ENCODE results near the gene PPID. TPM values are rescaled to one million over a fixed set of nuclear protein-coding genes. Genes with fewer than 3 reads are reported as not detected.
"Not testable (repeated sequence)": the region's sequence is repeated elsewhere in the genome, so short reads cannot be mapped to it uniquely, and the experiment has no call there.

PPID gene
- total RNA-seq, 1 donor: 9.6 TPM

- Histone ChIP-seq H3K27me3 (ENCODE audit: insufficient read depth, low read length) (peaks cover 9% of the 10 kb centered on the region), H3K4me1 (ENCODE audit: insufficient read depth, low read length) (no peaks in the 10 kb centered on the region), H3K9me3 (ENCODE audit: low read depth, low read length) (no peaks in the 10 kb centered on the region), H3K4me3 (ENCODE audit: low read length) (no peak overlapping the region)
These were observed 31.4 kb upstream of the PPID start for GRCh38 chr4:158754385-158755180.

GRCh38 chr4:158750379-158750778 is 27.2 kb upstream of the PPID start:
- Histone ChIP-seq H3K4me3 (ENCODE audit: low read length) (no peak overlapping the region), H3K9me3 (ENCODE audit: low read depth, low read length) (no peaks in the 10 kb centered on the region), H3K4me1 (ENCODE audit: insufficient read depth, low read length) (no peaks in the 10 kb centered on the region), H3K27me3 (ENCODE audit: insufficient read depth, low read length) (peaks cover 2% of the 10 kb centered on the region)

GRCh38 chr4:158746537-158746936 is 23.3 kb upstream of the PPID start:
- not testable (repeated sequence) for H3K4me1 ChIP-seq (ENCODE audit: insufficient read depth, low read length); H3K9me3 ChIP-seq (ENCODE audit: low read depth, low read length); H3K4me3 ChIP-seq (ENCODE audit: low read length); H3K27me3 ChIP-seq (ENCODE audit: insufficient read depth, low read length)

- H3K27me3 ChIP-seq (ENCODE audit: insufficient read depth, low read length): peaks cover 4% of the 10 kb centered on the region
- H3K4me3 ChIP-seq (ENCODE audit: low read length): no peak overlapping the region
- H3K4me1 ChIP-seq (ENCODE audit: insufficient read depth, low read length): no peaks in the 10 kb centered on the region
- no peaks in the 10 kb centered on the region for H3K9me3 ChIP-seq (ENCODE audit: low read depth, low read length)
These were observed 18.3 kb upstream of the PPID start for GRCh38 chr4:158741326-158742021.

GRCh38 chr4:158739600-158739999 is 16.4 kb upstream of the PPID start:
- Histone ChIP-seq H3K27me3 (ENCODE audit: insufficient read depth, low read length) (peaks cover 5% of the 10 kb centered on the region), H3K9me3 (ENCODE audit: low read depth, low read length) (no peaks in the 10 kb centered on the region), H3K4me3 (ENCODE audit: low read length) (no peak overlapping the region), H3K4me1 (ENCODE audit: insufficient read depth, low read length) (no peaks in the 10 kb centered on the region)

GRCh38 chr4:158738866-158739265 is 15.7 kb upstream of the PPID start:
- Histone ChIP-seq H3K4me1 (ENCODE audit: insufficient read depth, low read length) (no peaks in the 10 kb centered on the region), H3K4me3 (ENCODE audit: low read length) (no peak overlapping the region), H3K9me3 (ENCODE audit: low read depth, low read length) (no peaks in the 10 kb centered on the region), H3K27me3 (ENCODE audit: insufficient read depth, low read length) (peaks cover 5% of the 10 kb centered on the region)

GRCh38 chr4:158729716-158730559 is 6.7 kb upstream of the PPID start:
- Histone ChIP-seq H3K4me3 (ENCODE audit: low read length) (no peak overlapping the region), H3K9me3 (ENCODE audit: low read depth, low read length) (no peaks in the 10 kb centered on the region), H3K4me1 (ENCODE audit: insufficient read depth, low read length) (no peaks in the 10 kb centered on the region), H3K27me3 (ENCODE audit: insufficient read depth, low read length) (peaks cover 25% of the 10 kb centered on the region)

- Histone ChIP-seq H3K9me3 (ENCODE audit: low read depth, low read length) (no peaks in the 10 kb centered on the region), H3K27me3 (ENCODE audit: insufficient read depth, low read length) (peaks cover 25% of the 10 kb centered on the region)
These were observed 5.0 kb upstream of the PPID start for GRCh38 chr4:158728236-158728635.

GRCh38 chr4:158726633-158727032 is 3.4 kb upstream of the PPID start:
- H3K4me3 ChIP-seq (ENCODE audit: low read length): no peak overlapping the region
- peaks cover 13% of the 10 kb centered on the region for H3K4me1 ChIP-seq (ENCODE audit: insufficient read depth, low read length)
- H3K9me3 ChIP-seq (ENCODE audit: low read depth, low read length): no peaks in the 10 kb centered on the region
- H3K27me3 ChIP-seq (ENCODE audit: insufficient read depth, low read length): peaks cover 25% of the 10 kb centered on the region

More at GRCh38 chr4:158728236-158728635, 5.0 kb upstream of the PPID start:
- Histone ChIP-seq H3K4me3 (ENCODE audit: low read length) (no peak overlapping the region), H3K4me1 (ENCODE audit: insufficient read depth, low read length) (peaks cover 7% of the 10 kb centered on the region)

GRCh38 chr4:158724637-158725036 is 1.4 kb upstream of the PPID start:
- H3K4me1 ChIP-seq (ENCODE audit: insufficient read depth, low read length): peaks cover 13% of the 10 kb centered on the region
- peaks cover 25% of the 10 kb centered on the region for H3K27me3 ChIP-seq (ENCODE audit: insufficient read depth, low read length)
- no peaks in the 10 kb centered on the region for H3K9me3 ChIP-seq (ENCODE audit: low read depth, low read length)
- H3K4me3 ChIP-seq (ENCODE audit: low read length): no peak overlapping the region

- H3K9me3 ChIP-seq (ENCODE audit: low read depth, low read length): no peaks in the 10 kb centered on the region
- peaks cover 10% of the 10 kb centered on the region for H3K27me3 ChIP-seq (ENCODE audit: insufficient read depth, low read length)
- peak overlapping the region; percentile 96 for H3K4me3 ChIP-seq (ENCODE audit: low read length)
- peaks cover 13% of the 10 kb centered on the region for H3K4me1 ChIP-seq (ENCODE audit: insufficient read depth, low read length)
These were observed 792 bp downstream of the PPID start for GRCh38 chr4:158722291-158722916.

- no peaks in the 10 kb centered on the region for H3K9me3 ChIP-seq (ENCODE audit: low read depth, low read length)
- peaks cover 8% of the 10 kb centered on the region for H3K27me3 ChIP-seq (ENCODE audit: insufficient read depth, low read length)
- H3K4me3 ChIP-seq (ENCODE audit: low read length): no peak overlapping the region
- peaks cover 13% of the 10 kb centered on the region for H3K4me1 ChIP-seq (ENCODE audit: insufficient read depth, low read length)
These were observed 1.5 kb downstream of the PPID start for GRCh38 chr4:158721680-158722079.

- Histone ChIP-seq H3K27me3 (ENCODE audit: insufficient read depth, low read length) (no peaks in the 10 kb centered on the region), H3K9me3 (ENCODE audit: low read depth, low read length) (no peaks in the 10 kb centered on the region), H3K4me1 (ENCODE audit: insufficient read depth, low read length) (peaks cover 5% of the 10 kb centered on the region), H3K4me3 (ENCODE audit: low read length) (no peak overlapping the region)
These were observed 7.4 kb downstream of the PPID start for GRCh38 chr4:158715802-158716201.

- no peak overlapping the region for H3K4me3 ChIP-seq (ENCODE audit: low read length)
- no peaks in the 10 kb centered on the region for H3K27me3 ChIP-seq (ENCODE audit: insufficient read depth, low read length)
- H3K9me3 ChIP-seq (ENCODE audit: low read depth, low read length): no peaks in the 10 kb centered on the region
- H3K4me1 ChIP-seq (ENCODE audit: insufficient read depth, low read length): peaks cover 5% of the 10 kb centered on the region
These were observed 8.3 kb downstream of the PPID start for GRCh38 chr4:158714937-158715336.

GRCh38 chr4:158712622-158713021 is 10.6 kb downstream of the PPID start:
- not testable (repeated sequence) for H3K4me3 ChIP-seq (ENCODE audit: low read length); H3K27me3 ChIP-seq (ENCODE audit: insufficient read depth, low read length); H3K9me3 ChIP-seq (ENCODE audit: low read depth, low read length); H3K4me1 ChIP-seq (ENCODE audit: insufficient read depth, low read length)
